ENCODE data around the gene ZFYVE9. TPM values are rescaled to one million over a fixed set of nuclear protein-coding genes. Genes with fewer than 3 reads are reported as not detected.
A peak's percentile ranks its signal among the peaks of the same experiment; 100 is the strongest.

Gene ZFYVE9
- total RNA-seq, 1 donor from 2014 or later = 16.5 TPM

DNA sequence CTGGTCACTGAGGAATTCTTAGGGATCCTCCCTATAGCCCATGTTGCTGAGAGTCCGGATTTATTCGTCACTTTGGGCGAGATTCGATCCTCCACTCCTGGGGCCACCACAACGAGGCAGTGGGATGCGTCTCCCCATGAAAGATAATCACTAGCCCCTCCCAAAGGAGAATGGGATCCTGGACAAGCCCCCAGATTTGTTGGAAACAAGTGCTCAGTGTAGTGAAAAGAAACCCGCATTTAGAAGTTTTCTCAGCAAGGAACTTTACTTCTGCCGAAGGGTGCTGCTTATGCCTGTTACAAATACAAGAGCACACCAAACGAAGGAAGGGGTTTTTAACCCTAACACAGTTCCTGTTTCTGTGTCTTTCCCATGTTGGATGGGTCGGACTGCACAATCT, 83.3 kb downstream of the ZFYVE9 start:
- Mint-ChIP-seq H3K36me3 (ENCODE audit: low read depth, unreplicated experiment) (peaks cover 11% of the 10 kb centered on the region), H3K4me1 (ENCODE audit: low read depth, unreplicated experiment) (no peaks in the 10 kb centered on the region)

DNA sequence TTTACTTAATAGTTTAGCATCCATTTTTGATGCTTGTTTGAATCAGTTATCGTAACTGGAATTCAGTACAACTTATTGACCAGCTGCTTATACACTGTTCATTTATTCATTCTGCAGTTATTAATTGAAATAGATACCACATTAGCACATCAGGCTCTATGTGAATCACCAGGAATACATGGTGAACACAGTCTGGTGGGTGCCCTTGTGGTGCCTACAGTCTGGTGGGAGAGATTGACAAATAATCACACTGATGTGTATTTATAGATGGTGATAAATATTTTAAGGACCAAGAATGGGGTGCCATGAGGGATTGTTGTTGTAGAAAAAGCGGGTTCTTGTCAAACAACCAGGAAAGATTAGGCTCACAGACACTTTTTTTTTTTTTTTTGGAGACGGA, 87.6 kb downstream of the ZFYVE9 start:
- no peak overlapping the region for H3K9ac ChIP-seq (ENCODE audit: low read length)
- no peak overlapping the region for H3K4me3 ChIP-seq (ENCODE audit: insufficient read depth, low read depth, low read length)
- FAIRE-seq (no peak), DNase-seq (ENCODE audit: low read depth) (no peak)
- H3K36me3 ChIP-seq (ENCODE audit: insufficient read depth, low read length) = no peaks in the 10 kb centered on the region
- H3K27me3 ChIP-seq (ENCODE audit: insufficient read depth, low read length) = no peaks in the 10 kb centered on the region
- Mint-ChIP-seq H3K36me3 (ENCODE audit: low read depth, unreplicated experiment) (peaks cover 11% of the 10 kb centered on the region), H3K4me3 (ENCODE audit: unreplicated experiment) (no peak overlapping the region), H3K27me3 (ENCODE audit: low read depth, unreplicated experiment) (no peaks in the 10 kb centered on the region), H3K27ac (ENCODE audit: unreplicated experiment) (no peak overlapping the region), H3K9me3 (ENCODE audit: unreplicated experiment) (peaks cover 7% of the 10 kb centered on the region), H3K4me1 (ENCODE audit: low read depth, unreplicated experiment) (no peaks in the 10 kb centered on the region)
- no peak overlapping the region for H3K27ac ChIP-seq (ENCODE audit: low read depth, low read length)
- H3K4me1 ChIP-seq (ENCODE audit: insufficient read depth, low read length) = no peaks in the 10 kb centered on the region
- no peaks in the 10 kb centered on the region for H3K79me2 ChIP-seq (ENCODE audit: insufficient read depth, low read length)
- H3K4me2 ChIP-seq (ENCODE audit: low read length) = no peak overlapping the region
- H2AFZ ChIP-seq (ENCODE audit: low read depth, low read length) = no peak overlapping the region
- peaks cover 13% of the 10 kb centered on the region for H3K9me3 ChIP-seq (ENCODE audit: insufficient read depth, low read depth, low read length)
- TF ChIP-seq EZH2 (IDR thresholded peaks at IDR 0.05; ENCODE audit: insufficient read depth, low read length) = no peak
- no peaks in the 10 kb centered on the region for H4K20me1 ChIP-seq (ENCODE audit: insufficient read depth, low read length)

More for the DNA sequence above, 83.3 kb downstream of the ZFYVE9 start:
- peaks cover 13% of the 10 kb centered on the region for H3K9me3 ChIP-seq (ENCODE audit: insufficient read depth, low read depth, low read length)
- no peak overlapping the region for H2AFZ ChIP-seq (ENCODE audit: low read depth, low read length)
- H3K4me2 ChIP-seq (ENCODE audit: low read length) = no peak overlapping the region
- peak overlapping the region; percentile 12 for H3K27ac Mint-ChIP-seq (ENCODE audit: unreplicated experiment)
- H3K36me3 ChIP-seq (ENCODE audit: insufficient read depth, low read length) = no peaks in the 10 kb centered on the region
- DNase-seq (ENCODE audit: low read depth) = no peak
- TF ChIP-seq, protein P1, sequence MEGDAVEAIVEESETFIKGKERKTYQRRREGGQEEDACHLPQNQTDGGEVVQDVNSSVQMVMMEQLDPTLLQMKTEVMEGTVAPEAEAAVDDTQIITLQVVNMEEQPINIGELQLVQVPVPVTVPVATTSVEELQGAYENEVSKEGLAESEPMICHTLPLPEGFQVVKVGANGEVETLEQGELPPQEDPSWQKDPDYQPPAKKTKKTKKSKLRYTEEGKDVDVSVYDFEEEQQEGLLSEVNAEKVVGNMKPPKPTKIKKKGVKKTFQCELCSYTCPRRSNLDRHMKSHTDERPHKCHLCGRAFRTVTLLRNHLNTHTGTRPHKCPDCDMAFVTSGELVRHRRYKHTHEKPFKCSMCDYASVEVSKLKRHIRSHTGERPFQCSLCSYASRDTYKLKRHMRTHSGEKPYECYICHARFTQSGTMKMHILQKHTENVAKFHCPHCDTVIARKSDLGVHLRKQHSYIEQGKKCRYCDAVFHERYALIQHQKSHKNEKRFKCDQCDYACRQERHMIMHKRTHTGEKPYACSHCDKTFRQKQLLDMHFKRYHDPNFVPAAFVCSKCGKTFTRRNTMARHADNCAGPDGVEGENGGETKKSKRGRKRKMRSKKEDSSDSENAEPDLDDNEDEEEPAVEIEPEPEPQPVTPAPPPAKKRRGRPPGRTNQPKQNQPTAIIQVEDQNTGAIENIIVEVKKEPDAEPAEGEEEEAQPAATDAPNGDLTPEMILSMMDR (IDR thresholded peaks at IDR 0.05; ENCODE audit: insufficient read depth, low read depth, low read length) = no peak
- TF ChIP-seq EZH2 (IDR thresholded peaks at IDR 0.05; ENCODE audit: insufficient read depth, low read length) = no peak
- no peaks in the 10 kb centered on the region for H3K79me2 ChIP-seq (ENCODE audit: insufficient read depth, low read length)
- H3K9me3 Mint-ChIP-seq (ENCODE audit: unreplicated experiment) = peaks cover 13% of the 10 kb centered on the region
- no peak overlapping the region for H3K4me3 ChIP-seq (ENCODE audit: insufficient read depth, low read depth, low read length)
- no peaks in the 10 kb centered on the region for H3K4me1 ChIP-seq (ENCODE audit: insufficient read depth, low read length)
- H3K27ac ChIP-seq (ENCODE audit: low read depth, low read length) = no peak overlapping the region
- no peaks in the 10 kb centered on the region for H4K20me1 ChIP-seq (ENCODE audit: insufficient read depth, low read length)
- H3K27me3 Mint-ChIP-seq (ENCODE audit: low read depth, unreplicated experiment) = no peaks in the 10 kb centered on the region
- no peak overlapping the region for H3K9ac ChIP-seq (ENCODE audit: low read length)
- no peaks in the 10 kb centered on the region for H3K27me3 ChIP-seq (ENCODE audit: insufficient read depth, low read length)
- no peak overlapping the region for H3K4me3 Mint-ChIP-seq (ENCODE audit: unreplicated experiment)
- no peak for FAIRE-seq

DNA sequence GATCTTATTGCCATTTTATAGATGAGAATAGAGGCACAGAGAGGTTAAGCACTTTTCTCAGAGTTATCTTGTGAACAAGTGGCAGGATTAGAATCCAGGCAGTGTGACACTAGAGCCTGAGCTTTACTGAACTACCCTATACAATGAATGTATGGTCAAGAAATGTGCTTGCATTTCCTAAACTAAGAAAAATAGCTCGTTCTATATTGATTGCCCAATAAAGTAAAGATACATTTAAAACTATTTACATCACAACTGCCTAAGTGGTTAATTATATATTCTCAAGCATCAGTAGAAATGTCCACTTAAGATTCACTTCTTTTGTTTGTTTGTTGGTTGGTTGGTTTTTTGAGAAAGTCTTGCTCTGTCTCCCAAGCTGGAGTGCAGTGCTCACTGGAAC, 91.6 kb downstream of the ZFYVE9 start:
- no peak overlapping the region for H3K27ac Mint-ChIP-seq (ENCODE audit: unreplicated experiment)
- H4K20me1 ChIP-seq (ENCODE audit: insufficient read depth, low read length) = no peaks in the 10 kb centered on the region
- H3K9me3 ChIP-seq (ENCODE audit: insufficient read depth, low read depth, low read length) = no peaks in the 10 kb centered on the region
- DNase-seq (ENCODE audit: low read depth) (no peak), FAIRE-seq (no peak)
- no peaks in the 10 kb centered on the region for H3K79me2 ChIP-seq (ENCODE audit: insufficient read depth, low read length)
- H3K4me3 ChIP-seq (ENCODE audit: insufficient read depth, low read depth, low read length) = no peak overlapping the region
- H3K4me1 Mint-ChIP-seq (ENCODE audit: low read depth, unreplicated experiment) = peaks cover 16% of the 10 kb centered on the region
- no peaks in the 10 kb centered on the region for H3K36me3 Mint-ChIP-seq (ENCODE audit: low read depth, unreplicated experiment)
- no peak overlapping the region for H3K9ac ChIP-seq (ENCODE audit: low read length)
- no peaks in the 10 kb centered on the region for H3K9me3 Mint-ChIP-seq (ENCODE audit: unreplicated experiment)
- H3K27ac ChIP-seq (ENCODE audit: low read depth, low read length) = no peak overlapping the region
- H3K4me1 ChIP-seq (ENCODE audit: insufficient read depth, low read length) = peaks cover 10% of the 10 kb centered on the region
- H3K27me3 ChIP-seq (ENCODE audit: insufficient read depth, low read length) = no peaks in the 10 kb centered on the region
- no peak overlapping the region for H3K4me3 Mint-ChIP-seq (ENCODE audit: unreplicated experiment)
- TF ChIP-seq EZH2 (IDR thresholded peaks at IDR 0.05; ENCODE audit: insufficient read depth, low read length) = no peak
- TF ChIP-seq, protein P1 (IDR thresholded peaks at IDR 0.05; ENCODE audit: insufficient read depth, low read depth, low read length) = no peak
- H2AFZ ChIP-seq (ENCODE audit: low read depth, low read length) = no peak overlapping the region
- H3K36me3 ChIP-seq (ENCODE audit: insufficient read depth, low read length) = no peaks in the 10 kb centered on the region
- no peak overlapping the region for H3K4me2 ChIP-seq (ENCODE audit: low read length)
- no peaks in the 10 kb centered on the region for H3K27me3 Mint-ChIP-seq (ENCODE audit: low read depth, unreplicated experiment)

Data from astrocyte (in vitro differentiated cells and primary cell).